ENCODE data around the gene DNAJB7.
"Not testable (repeated sequence)": the region's sequence is repeated elsewhere in the genome, so short reads cannot be mapped to it uniquely, and the experiment has no call there.

DNAJB7 gene

GRCh38 chr22:40838486-40838885 is 23.4 kb downstream of the DNAJB7 start:
- DNase-seq, result no peak

GRCh38 chr22:40834619-40835018 is 27.3 kb downstream of the DNAJB7 start:
- no peak for DNase-seq

GRCh38 chr22:40829131-40829530 is 32.8 kb downstream of the DNAJB7 start:
- DNase-seq, result no peak

GRCh38 chr22:40826984-40827741 is 34.8 kb downstream of the DNAJB7 start:
- no peak for DNase-seq

GRCh38 chr22:40826292-40826691 is 35.6 kb downstream of the DNAJB7 start:
- not testable (repeated sequence) for DNase-seq

- no peak for DNase-seq
These were observed 38.5 kb downstream of the DNAJB7 start for GRCh38 chr22:40823426-40823825.

- DNase-seq, result peak; percentile 6
These were observed 42.2 kb downstream of the DNAJB7 start for GRCh38 chr22:40819599-40820140.

GRCh38 chr22:40818747-40819598 is 42.9 kb downstream of the DNAJB7 start, which contains the start of gene SLC25A17:
TSS of gene SLC25A17 (minus strand) at chr22:40819346. CDS start at chr22:40819248, 98 bp downstream.
- peak; percentile 89 for DNase-seq

- no peak for DNase-seq
These were observed 43.6 kb downstream of the DNAJB7 start for GRCh38 chr22:40818192-40818746.

- DNase-seq, result no peak
These were observed 44.2 kb downstream of the DNAJB7 start for GRCh38 chr22:40817737-40818136.

GRCh38 chr22:40813912-40814315 is 48.0 kb downstream of the DNAJB7 start:
- DNase-seq, result no peak
